ENCODE data around the gene PNPLA2.

Gene PNPLA2

DNA sequence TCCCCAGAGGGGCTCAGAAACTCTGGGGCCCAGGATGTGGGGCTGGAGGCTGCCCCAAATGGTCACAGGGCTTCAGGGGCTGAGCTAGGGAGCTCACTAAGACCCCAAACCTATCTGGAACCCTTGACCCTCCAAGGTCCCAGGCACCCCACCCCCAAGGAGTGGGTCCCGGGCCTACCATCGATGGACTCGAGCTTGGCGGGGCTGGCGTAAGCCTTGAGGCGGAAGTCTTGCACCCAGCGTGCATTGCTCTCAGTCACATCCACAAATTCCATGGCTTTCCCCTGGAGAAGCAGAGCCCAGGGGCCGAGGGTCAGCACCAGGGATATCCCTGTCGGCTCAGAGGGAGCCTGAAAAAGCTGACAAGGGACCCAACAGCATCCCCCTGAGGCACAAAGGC lies 44.9 kb upstream of the PNPLA2 start:
- TF ChIP-seq CTCF (IDR thresholded peaks at IDR 0.05; ENCODE audit: extremely low read depth, missing control alignments): no peak
- DNase-seq (ENCODE audit: low spot score): no peak

DNA sequence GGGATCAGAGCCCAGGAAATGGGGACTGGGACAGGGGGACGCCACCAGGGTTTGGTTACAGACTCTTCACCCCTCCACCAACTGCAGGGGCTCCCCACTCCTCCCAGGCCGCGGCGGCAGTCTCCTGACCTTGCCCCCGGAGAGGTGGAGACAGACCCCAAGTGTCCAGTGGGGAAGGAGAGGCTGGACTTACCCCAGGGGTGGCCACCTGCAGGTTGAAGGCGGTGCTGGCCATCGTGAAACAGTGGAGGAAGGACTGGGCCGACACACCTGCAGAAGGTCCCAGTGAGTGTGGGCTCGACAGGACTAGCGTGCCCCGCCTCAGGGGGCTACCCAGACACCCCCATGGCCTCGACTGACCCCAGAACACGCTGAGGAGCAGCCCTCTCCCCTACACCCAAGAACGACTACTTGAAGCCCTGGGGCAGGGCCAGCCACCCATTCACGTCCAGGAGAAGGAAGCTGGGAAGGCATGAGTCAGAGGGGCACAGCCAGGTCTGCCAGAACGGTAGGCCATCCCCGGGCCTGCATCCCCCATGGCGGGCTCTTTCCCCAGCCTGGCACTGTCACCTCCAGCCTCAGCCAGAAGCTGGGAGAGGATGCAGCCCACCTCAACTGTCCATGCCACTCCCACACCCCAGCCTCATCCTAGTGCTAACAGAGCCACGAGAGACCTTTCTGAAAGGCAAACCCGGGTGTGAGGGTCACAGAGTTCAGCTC lies 43.7 kb upstream of the PNPLA2 start:
- no peak for DNase-seq (ENCODE audit: low spot score)
- TF ChIP-seq CTCF (IDR thresholded peaks at IDR 0.05; ENCODE audit: extremely low read depth, missing control alignments): no peak

- no peak for DNase-seq (ENCODE audit: low spot score)
- no peak for TF ChIP-seq CTCF (IDR thresholded peaks at IDR 0.05; ENCODE audit: extremely low read depth, missing control alignments)
Observed at GRCh38 chr11:776263-776560, 42.5 kb upstream of the PNPLA2 start.

- no peak for DNase-seq (ENCODE audit: low spot score)
- peak; percentile 1 for TF ChIP-seq CTCF (IDR thresholded peaks at IDR 0.05; ENCODE audit: extremely low read depth, missing control alignments)
Observed at GRCh38 chr11:776561-777287, 42.0 kb upstream of the PNPLA2 start.

- DNase-seq (ENCODE audit: low spot score): peak; percentile 100
Observed at GRCh38 chr11:777288-778255, 41.1 kb upstream of the PNPLA2 start, which contains the start of gene GATD1. TSS of gene GATD1 (minus strand) at chr11:777487. CDS start at chr11:777462, 25 bp downstream.

More at GRCh38 chr11:777288-778255, 41.1 kb upstream of the PNPLA2 start, which contains the start of gene GATD1:
- no peak for TF ChIP-seq CTCF (IDR thresholded peaks at IDR 0.05; ENCODE audit: extremely low read depth, missing control alignments)
